ENCODE data around the gene OPTN.

Gene OPTN

DNA sequence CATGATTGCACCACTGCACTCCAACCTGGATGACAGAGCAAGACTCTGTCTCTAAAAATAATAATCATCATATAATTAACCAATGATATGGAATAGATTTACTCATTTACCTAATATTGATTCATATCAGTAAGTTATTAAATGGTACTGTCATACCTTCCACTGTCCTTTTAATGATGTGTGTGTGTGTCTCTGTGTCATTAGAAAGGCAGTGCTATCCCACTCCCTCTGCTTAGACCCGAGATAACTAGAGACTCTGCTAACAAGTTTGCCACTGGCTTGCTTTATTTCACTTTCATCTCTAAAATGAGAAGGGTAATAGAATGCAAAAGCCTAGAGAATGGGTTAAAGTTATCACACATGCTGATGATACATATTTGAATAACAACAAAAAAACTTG lies 82.5 kb downstream of the OPTN start:
- no peak for FAIRE-seq
- DNase-seq (ENCODE audit: low spot score): no peak

DNA sequence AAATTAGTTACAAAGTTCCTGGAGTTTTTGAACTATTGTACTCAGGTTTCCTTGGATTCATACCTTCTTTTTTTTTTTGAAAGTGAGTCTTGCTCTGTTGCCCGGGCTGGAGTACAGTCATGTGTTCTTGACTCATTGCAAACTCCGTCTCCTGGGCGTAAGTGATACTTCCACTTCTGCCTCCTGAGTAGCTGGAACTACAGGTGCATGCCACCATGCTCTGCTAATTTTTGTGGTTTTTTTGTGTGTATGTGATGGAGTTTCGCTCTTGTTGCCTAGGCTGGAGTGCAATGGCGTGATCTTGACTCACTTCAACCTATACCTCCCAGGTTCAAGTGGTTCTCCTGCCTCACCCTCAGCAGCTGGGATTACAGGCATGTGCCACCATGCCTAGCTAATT lies 83.7 kb downstream of the OPTN start:
- DNase-seq (ENCODE audit: low spot score) (no peak), FAIRE-seq (no peak)

DNA sequence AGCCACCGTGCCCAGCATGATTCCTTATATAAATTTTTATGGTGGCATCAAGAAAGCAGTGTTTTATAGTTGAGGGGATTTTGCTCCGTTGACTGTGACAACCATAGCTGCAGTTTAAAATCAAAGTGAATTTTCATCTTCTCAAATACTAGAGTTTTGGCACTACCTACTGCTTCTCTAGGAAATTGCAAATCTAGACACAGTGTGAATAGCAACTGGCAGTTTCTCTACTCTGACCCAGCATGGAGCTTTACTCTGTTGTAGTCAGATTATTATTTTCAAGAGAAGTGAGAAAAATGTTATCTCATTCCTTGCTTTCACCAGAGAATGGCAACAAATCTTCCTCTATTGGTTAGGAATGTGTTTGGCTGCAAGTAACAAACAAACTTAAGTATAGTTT lies 84.3 kb downstream of the OPTN start:
- FAIRE-seq (no peak), DNase-seq (ENCODE audit: low spot score) (no peak)

DNA sequence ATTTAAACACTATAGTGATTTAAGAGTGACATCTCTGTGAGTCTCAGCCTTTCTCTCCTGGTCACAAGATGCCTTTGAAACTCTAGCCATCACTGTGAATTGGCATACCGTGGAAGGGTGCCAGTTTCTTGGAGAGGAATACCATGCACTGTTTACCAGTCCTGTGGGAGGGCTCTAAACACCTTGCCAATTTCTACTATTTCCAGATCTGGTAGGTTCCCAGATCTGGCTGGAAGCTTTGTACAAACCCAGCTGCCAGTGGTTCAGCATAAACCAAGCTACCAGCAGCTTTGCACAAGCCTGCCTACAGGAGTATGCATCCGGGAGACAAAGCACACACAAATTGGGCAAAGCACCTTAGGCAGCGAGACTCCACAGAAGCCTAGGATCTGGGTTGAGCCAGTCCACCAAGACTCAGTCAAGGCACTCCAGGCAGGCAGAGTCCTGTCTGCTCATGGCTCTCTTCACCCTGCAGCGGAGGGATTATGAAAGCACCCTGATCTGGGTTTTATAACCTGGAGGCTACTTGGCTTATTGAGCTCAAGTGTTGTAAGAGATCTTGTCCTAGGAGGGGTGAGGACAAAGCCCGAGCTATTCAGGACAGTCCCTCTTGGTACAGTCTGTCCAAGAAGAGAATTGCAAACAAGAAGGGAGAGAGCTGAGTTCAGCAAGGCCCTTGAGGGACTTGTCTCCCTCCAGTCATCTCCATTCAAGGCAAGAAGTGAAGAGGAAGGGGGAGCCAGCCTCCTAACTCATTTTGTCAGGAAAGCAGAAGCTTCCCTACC lies 85.0 kb downstream of the OPTN start:
- no peak for FAIRE-seq
- DNase-seq (ENCODE audit: low spot score): no peak

DNA sequence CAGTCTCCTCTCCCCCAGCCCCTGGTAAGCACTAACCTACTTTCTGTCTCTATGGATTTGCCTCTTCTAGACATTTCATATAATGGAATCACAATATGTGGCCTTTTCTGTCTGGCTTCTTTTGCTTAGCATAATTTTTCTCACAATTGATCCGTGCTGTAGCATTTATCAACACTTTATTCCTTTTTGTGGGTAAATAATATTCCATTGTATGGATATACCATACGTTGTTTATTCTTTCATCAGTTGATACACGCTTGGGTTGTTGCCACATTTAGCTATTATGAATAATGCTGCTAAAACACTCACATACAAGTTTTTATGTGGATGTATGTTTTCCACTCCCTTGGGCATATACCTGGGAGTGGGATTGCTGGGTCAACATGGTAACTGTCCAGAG lies 87.2 kb downstream of the OPTN start:
- no peak for FAIRE-seq

More for the DNA sequence above, 87.2 kb downstream of the OPTN start:
- no peak for DNase-seq (ENCODE audit: low spot score)

Data from urothelium cell line (cell line).